Endothelial cell of umbilical vein (primary cell): ENCODE results near the gene CATSPER3. TPM values are rescaled to one million over a fixed set of nuclear protein-coding genes. Genes with fewer than 3 reads are reported as not detected.

Source experiments
- BruUV-seq: library from RNA; stranded (reverse); fragments of 400-500 nt; replicated peaks from 2 replicates; lab custom pipeline; 2021; lab: Mats Ljungman, UMichigan
- CTCF ChIA-PET: fragments of 300-600, 350-600 bp; sonication (Branson Sonifier 250); formaldehyde crosslinking; loops from one replicate; lab custom pipeline; 2021; ENCODE audit warnings: antibody characterized with exemption, inconsistent platforms; lab: Charles Lee
- POLR2A ChIA-PET: fragments of 300-600, 350-600 bp; sonication (Branson Sonifier 250); formaldehyde crosslinking; loops from one replicate; lab custom pipeline; 2021; ENCODE audit warnings: antibody characterized with exemption, inconsistent platforms; lab: Charles Lee
- DNase-seq: peaks from one replicate; pipeline ENCODE4 v3.0.0-alpha.2; 2011; ENCODE audit warnings: low read depth, low spot score
- FAIRE-seq: peaks from 2 replicates; lab custom pipeline; 2011; peaks lifted over from hg19 to GRCh38; lab: Jason Lieb, UNC
- H2AFZ ChIP-seq: 2 replicates; pipeline ENCODE4 v1.6.0; 2012; ENCODE audit warnings: low read depth, low read length, control low read depth, inconsistent platforms
- H3K27ac ChIP-seq: 2 replicates; pipeline ENCODE4 v1.5.1; 2011; ENCODE audit warnings: low read depth, mild to moderate bottlenecking, control low read depth, low read length, moderate library complexity; ENCODE audit not compliant: insufficient read depth
- H3K27me3 ChIP-seq, 2 experiments: 2 replicates each; pipeline versions ENCODE4 v1.6.0 to v1.6.1; 2011; ENCODE audit warnings: low read length in 2 of 2, mixed read lengths in 1 of 2; ENCODE audit not compliant: control insufficient read depth in 2 of 2, insufficient read depth in 2 of 2
- H3K36me3 ChIP-seq, 2 experiments: 2 replicates in 1 of 2; 3 replicates in 1 of 2; pipeline ENCODE4 v1.5.1; 2011; ENCODE audit warnings: low read length in 2 of 2, mild to moderate bottlenecking in 1 of 2, moderate library complexity in 1 of 2; ENCODE audit not compliant: control insufficient read depth in 2 of 2, insufficient read depth in 2 of 2; ENCODE audit errors: extremely low read depth in 1 of 2
- H3K4me1 ChIP-seq: 3 replicates; pipeline ENCODE4 v1.5.1; 2011; ENCODE audit warnings: mild to moderate bottlenecking, low read length; ENCODE audit not compliant: control insufficient read depth, insufficient read depth; ENCODE audit errors: extremely low read depth
- H3K4me2 ChIP-seq: 2 replicates; pipeline ENCODE4 v1.6.1; 2011; ENCODE audit warnings: low read length, control low read depth, mixed read lengths; ENCODE audit not compliant: insufficient read depth
- H3K4me3 ChIP-seq, 3 experiments: fragments of 200-600 bp in 1 of 3; sonication (generic), shearing (Covaris generic) in 1 of 3; replicated peaks in 1 of 3; 2 replicates each; pipeline ENCODE4 v1.5.1; 2011 to 2016; ENCODE audit warnings: control low read depth in 3 of 3, low read length in 3 of 3, mild to moderate bottlenecking in 2 of 3, inconsistent platforms in 1 of 3, low read depth in 1 of 3, moderate library complexity in 1 of 3; ENCODE audit not compliant: insufficient read depth in 1 of 3
- H3K79me2 ChIP-seq: 2 replicates; pipeline ENCODE4 v1.6.0; 2012; ENCODE audit warnings: low read length, inconsistent platforms; ENCODE audit not compliant: control insufficient read depth, insufficient read depth
- H3K9ac ChIP-seq: replicated peaks from 2 replicates; pipeline ENCODE3; 2011; ENCODE audit warnings: low read length, control low read depth; ENCODE audit not compliant: insufficient read depth; ENCODE audit errors: extremely low read depth
- H3K9me1 ChIP-seq: replicated peaks from 3 replicates; pipeline ENCODE4 v1.6.0; 2011; ENCODE audit warnings: mild to moderate bottlenecking, low read length; ENCODE audit not compliant: control insufficient read depth, insufficient read depth; ENCODE audit errors: extremely low read depth
- H3K9me3 ChIP-seq: replicated peaks from 2 replicates; pipeline ENCODE4 v1.5.1; 2012; ENCODE audit warnings: low read length, inconsistent platforms; ENCODE audit not compliant: control insufficient read depth, insufficient read depth
- H4K20me1 ChIP-seq: replicated peaks from 2 replicates; pipeline ENCODE3; 2011; ENCODE audit warnings: mild to moderate bottlenecking, low read length; ENCODE audit not compliant: control insufficient read depth, insufficient read depth; ENCODE audit errors: extremely low read depth
- EZH2 ChIP-seq: IDR thresholded peaks from 2 replicates; pipeline ENCODE4 v1.6.1; 2012; ENCODE audit warnings: borderline replicate concordance, low read depth, mild to moderate bottlenecking, moderate library complexity, low read length, inconsistent platforms; ENCODE audit not compliant: severe bottlenecking
- FOS ChIP-seq: IDR thresholded peaks from 2 replicates; pipeline ENCODE4 v1.6.1; 2011; ENCODE audit warnings: mild to moderate bottlenecking, low read length, moderate library complexity, borderline replicate concordance; ENCODE audit not compliant: insufficient read depth
- GATA2 ChIP-seq: IDR thresholded peaks from 2 replicates; pipeline ENCODE4 v1.7.0; 2011; ENCODE audit warnings: low read depth, mild to moderate bottlenecking, moderate library complexity, mixed read lengths, low read length; ENCODE audit not compliant: insufficient read length, insufficient read depth
- JUN ChIP-seq: IDR thresholded peaks from 2 replicates; pipeline ENCODE4 v1.6.1; 2011; ENCODE audit warnings: borderline replicate concordance, low read depth; ENCODE audit not compliant: insufficient read length, insufficient read depth
- MYC ChIP-seq: IDR thresholded peaks from one replicate; pipeline ENCODE4 v1.6.1; 2011; ENCODE audit warnings: mild to moderate bottlenecking, low read depth, low read length
- POLR2AphosphoS5 ChIP-seq: IDR thresholded peaks from 2 replicates; pipeline ENCODE4 v1.6.1; 2012; ENCODE audit warnings: low read depth, mild to moderate bottlenecking, control low read depth, low read length, moderate library complexity; ENCODE audit not compliant: insufficient read depth
- dilution Hi-C: fragments of 300-500 bp; cut with MboI; formaldehyde crosslinking; loops from one replicate; pipeline ENCODE4 v1.15.0; 2019; ENCODE audit warnings: low sequenced_read_pairs; ENCODE audit not compliant: extremely low pct_ligation_motif_present
- intact Hi-C: fragments of 100-400 bp; cut with micrococcal nuclease; formaldehyde crosslinking; loops from one replicate; pipeline ENCODE4 v1.10.0; 2022
- polyA plus RNA-seq, 4 experiments: library from polyadenylated mRNA; depleted of rRNA in 3 of 4; stranded (reverse) in 3 of 4; unstranded in 1 of 4; fragments of >200 nt; gene quantifications; 2 replicates each; pipeline versions ENCODE4 v1.2.1 to v1.2.3, GENCODE V29; 2011 to 2012; ENCODE audit warnings: missing spikeins in 1 of 4
- total RNA-seq: library from RNA; stranded (reverse); gene quantifications from 2 replicates; pipeline ENCODE4 v1.2.3, GENCODE V29; 2021
- TF ChIP-seq, protein P1 (sequence below), 2 donors: IDR thresholded peaks; 1 replicate in 1 of 2; 2 replicates in 1 of 2; pipeline ENCODE4 v1.5.1; 2011; ENCODE audit warnings: low read length in 2 of 2, mild to moderate bottlenecking in 2 of 2, moderate library complexity in 2 of 2, control low read depth in 1 of 2, inconsistent platforms in 1 of 2, low read depth in 1 of 2; ENCODE audit not compliant: insufficient read depth in 1 of 2; ENCODE audit errors: extremely low read depth in 1 of 2

CATSPER3 gene
- total and polyA plus RNA-seq, 2 donors (not counting 3 experiments of a cell fraction or from before 2014, with no cell fraction given) = 0.43 to 0.71 TPM

DNA sequence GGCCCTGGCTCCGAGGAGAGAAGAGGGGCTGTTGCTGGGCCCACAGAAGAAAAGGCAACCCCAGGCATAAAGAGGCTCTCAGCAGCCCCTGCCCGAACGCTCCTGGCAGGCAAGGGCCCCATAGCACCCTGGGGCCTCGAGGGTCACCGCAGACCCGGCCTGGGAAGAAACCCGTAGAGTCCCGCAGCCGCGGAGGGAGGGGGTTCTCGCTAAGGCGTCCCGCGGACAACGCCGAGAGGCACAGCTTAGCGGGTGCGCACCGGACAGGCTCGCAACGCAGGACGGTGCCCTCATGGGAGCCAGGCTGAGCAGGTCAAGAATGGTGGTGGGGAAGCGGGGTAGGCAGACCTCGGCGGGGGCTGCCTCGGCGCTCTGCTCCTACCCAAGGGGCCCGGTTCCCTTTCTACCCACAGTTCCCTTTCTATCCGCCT is 59.6 kb downstream of the CATSPER3 start:
- H3K27me3 ChIP-seq = peaks cover 56 to 66% of the 10 kb centered on the region in 2 experiments
- H3K27ac ChIP-seq = no peak overlapping the region

More for the DNA sequence above, 59.6 kb downstream of the CATSPER3 start:
- H3K9me1 ChIP-seq = no peaks in the 10 kb centered on the region
- H3K4me1 ChIP-seq = no peaks in the 10 kb centered on the region
- no TSS peak for BruUV-seq
- dilution Hi-C loops = no loop called here
- no peaks in the 10 kb centered on the region for H3K79me2 ChIP-seq
- intact Hi-C loops = loop anchor here (5.0 kb wide), 1 partner anchor 165 kb away; no protein-coding TSS in a partner anchor
- no peak for FAIRE-seq
- H3K9me3 ChIP-seq = no peaks in the 10 kb centered on the region
- no peak overlapping the region for H3K9ac ChIP-seq
- no peak overlapping the region for H3K4me2 ChIP-seq
- TF ChIP-seq, protein P1, sequence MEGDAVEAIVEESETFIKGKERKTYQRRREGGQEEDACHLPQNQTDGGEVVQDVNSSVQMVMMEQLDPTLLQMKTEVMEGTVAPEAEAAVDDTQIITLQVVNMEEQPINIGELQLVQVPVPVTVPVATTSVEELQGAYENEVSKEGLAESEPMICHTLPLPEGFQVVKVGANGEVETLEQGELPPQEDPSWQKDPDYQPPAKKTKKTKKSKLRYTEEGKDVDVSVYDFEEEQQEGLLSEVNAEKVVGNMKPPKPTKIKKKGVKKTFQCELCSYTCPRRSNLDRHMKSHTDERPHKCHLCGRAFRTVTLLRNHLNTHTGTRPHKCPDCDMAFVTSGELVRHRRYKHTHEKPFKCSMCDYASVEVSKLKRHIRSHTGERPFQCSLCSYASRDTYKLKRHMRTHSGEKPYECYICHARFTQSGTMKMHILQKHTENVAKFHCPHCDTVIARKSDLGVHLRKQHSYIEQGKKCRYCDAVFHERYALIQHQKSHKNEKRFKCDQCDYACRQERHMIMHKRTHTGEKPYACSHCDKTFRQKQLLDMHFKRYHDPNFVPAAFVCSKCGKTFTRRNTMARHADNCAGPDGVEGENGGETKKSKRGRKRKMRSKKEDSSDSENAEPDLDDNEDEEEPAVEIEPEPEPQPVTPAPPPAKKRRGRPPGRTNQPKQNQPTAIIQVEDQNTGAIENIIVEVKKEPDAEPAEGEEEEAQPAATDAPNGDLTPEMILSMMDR (IDR thresholded peaks at IDR 0.05; ENCODE audit: extremely low read depth in 1 of 2, insufficient read depth in 1 of 2, low read depth in 1 of 2, low read length in 2 of 2) = no peak
- TF ChIP-seq GATA2 (no peak), JUN (no peak), EZH2 (peak; percentile 87), POLR2AphosphoS5 (no peak), FOS (no peak), MYC (no peak)
- no peaks in the 10 kb centered on the region for H4K20me1 ChIP-seq
- no peak overlapping the region for H2AFZ ChIP-seq
- CTCF ChIA-PET = no interaction called here
- POLR2A ChIA-PET = no interaction called here
- no peak for DNase-seq
- no peak overlapping the region for H3K4me3 ChIP-seq
- no peaks in the 10 kb centered on the region for H3K36me3 ChIP-seq
